WTC11 (cell line): ENCODE results near the gene METTL5. TPM values are rescaled to one million over a fixed set of nuclear protein-coding genes. Genes with fewer than 3 reads are reported as not detected.

ENCODE experiments used
- ATAC-seq: fragments of 200-7000 bp; cut with Tn5 transposase; 2 replicates; pipeline ENCODE4 v1.10.0; 2021; ENCODE audit warnings: mild to moderate bottlenecking, moderate library complexity
- CTCF ChIA-PET: fragments of 300-600 bp; sonication (Branson Sonifier 250); formaldehyde crosslinking; loops from one replicate; lab custom pipeline; 2021; ENCODE audit warnings: antibody characterized with exemption; lab: Charles Lee
- POLR2A ChIA-PET: fragments of 350-600 bp; sonication (Branson Sonifier 250); formaldehyde crosslinking; loops from one replicate; lab custom pipeline; 2021; ENCODE audit warnings: antibody characterized with exemption; lab: Charles Lee
- DNase-seq: peaks from one replicate; pipeline ENCODE4 v3.0.0; 2021; ENCODE audit warnings: low spot score
- H3K27ac Mint-ChIP-seq: 2 replicates; pipeline ENCODE4 v1.8.0; 2021; ENCODE audit warnings: mixed read lengths
- H3K27me3 Mint-ChIP-seq: 2 replicates; pipeline ENCODE4 v1.8.0; 2021; ENCODE audit warnings: low read depth, mild to moderate bottlenecking, moderate library complexity, mixed read lengths
- H3K36me3 Mint-ChIP-seq: 2 replicates; pipeline ENCODE4 v1.8.0; 2021; ENCODE audit warnings: mixed read lengths
- H3K4me1 Mint-ChIP-seq: 2 replicates; pipeline ENCODE4 v1.8.0; 2022; ENCODE audit warnings: mixed read lengths
- H3K4me3 Mint-ChIP-seq: 2 replicates; pipeline ENCODE4 v1.8.0; 2021; ENCODE audit warnings: mild to moderate bottlenecking, moderate library complexity, mixed read lengths
- H3K9me3 Mint-ChIP-seq: 2 replicates; pipeline ENCODE4 v1.8.0; 2021; ENCODE audit warnings: mixed read lengths
- CREB1 ChIP-seq: sonication (generic); formaldehyde crosslinking; IDR thresholded peaks from 2 replicates; pipeline ENCODE4 v1.8.0; 2023; ENCODE audit warnings: mild to moderate bottlenecking, missing genetic modification reagents
- FOXK1 ChIP-seq: sonication (generic); formaldehyde crosslinking; IDR thresholded peaks from 2 replicates; pipeline ENCODE4 v1.8.0; 2022; ENCODE audit warnings: mild to moderate bottlenecking, moderate library complexity, missing genetic modification reagents
- JAZF1 ChIP-seq: fragments of 250-450 bp; sonication (Bioruptor Pico); IDR thresholded peaks from 2 replicates; pipeline ENCODE4 v1.9.0; 2021; ENCODE audit warnings: moderate library complexity, mild to moderate bottlenecking, inconsistent platforms
- MYBL2 ChIP-seq: sonication (generic); formaldehyde crosslinking; IDR thresholded peaks from 2 replicates; pipeline ENCODE4 v1.8.1; 2023; ENCODE audit warnings: mild to moderate bottlenecking, moderate library complexity, missing genetic modification reagents
- NR3C1 ChIP-seq: sonication (generic); formaldehyde crosslinking; conservative IDR thresholded peaks from 2 replicates; pipeline ENCODE4 v1.8.1; 2023; ENCODE audit warnings: low read depth, mild to moderate bottlenecking, missing genetic modification reagents
- RELA ChIP-seq: sonication (generic); formaldehyde crosslinking; IDR thresholded peaks from 2 replicates; pipeline ENCODE4 v1.8.1; 2022; ENCODE audit warnings: missing genetic modification reagents, mild to moderate bottlenecking, borderline replicate concordance
- SOX15 ChIP-seq: fragments of 250-450 bp; sonication (Bioruptor Pico); IDR thresholded peaks from 2 replicates; pipeline ENCODE4 v1.9.0; 2021; ENCODE audit warnings: mild to moderate bottlenecking
- TP53 ChIP-seq: sonication (generic); formaldehyde crosslinking; IDR thresholded peaks from 2 replicates; pipeline ENCODE4 v1.8.1; 2023; ENCODE audit warnings: mild to moderate bottlenecking, missing genetic modification reagents
- ZNF121 ChIP-seq: sonication (generic); formaldehyde crosslinking; IDR thresholded peaks from 2 replicates; pipeline ENCODE4 v1.8.0; 2023; ENCODE audit warnings: missing genetic modification reagents
- ZNF317 ChIP-seq: sonication (generic); formaldehyde crosslinking; IDR thresholded peaks from 2 replicates; pipeline ENCODE4 v1.8.1; 2023; ENCODE audit warnings: low read depth, mild to moderate bottlenecking, moderate library complexity, missing genetic modification reagents, borderline replicate concordance
- total RNA-seq: library from RNA; stranded (reverse); gene quantifications from 3 replicates; pipeline ENCODE4 v1.2.3, GENCODE V29; 2021
- TF ChIP-seq, protein P1 (sequence below): fragments of 250-450 bp; sonication (Bioruptor Pico); IDR thresholded peaks from 2 replicates; pipeline ENCODE4 v1.9.0; 2021; ENCODE audit warnings: mild to moderate bottlenecking
- TF ChIP-seq, protein P2 (sequence below): sonication (generic); formaldehyde crosslinking; IDR thresholded peaks from 2 replicates; pipeline ENCODE4 v1.8.0; 2022; ENCODE audit warnings: mild to moderate bottlenecking, missing genetic modification reagents
- TF ChIP-seq, protein P3 (sequence below): sonication (generic); formaldehyde crosslinking; IDR thresholded peaks from 2 replicates; pipeline ENCODE4 v1.8.0; 2023; ENCODE audit warnings: mild to moderate bottlenecking, missing genetic modification reagents
- TF ChIP-seq, protein P4 (sequence below): sonication (generic); formaldehyde crosslinking; IDR thresholded peaks from 2 replicates; pipeline ENCODE4 v1.8.1; 2023; ENCODE audit warnings: mild to moderate bottlenecking, missing genetic modification reagents, borderline replicate concordance
- TF ChIP-seq, protein P5 (sequence below): sonication (generic); formaldehyde crosslinking; IDR thresholded peaks from 2 replicates; pipeline ENCODE4 v1.8.1; 2022; ENCODE audit warnings: low read depth, mild to moderate bottlenecking, moderate library complexity, missing genetic modification reagents, borderline replicate concordance
- TF ChIP-seq, protein P6 (sequence below): sonication (generic); formaldehyde crosslinking; IDR thresholded peaks from 2 replicates; pipeline ENCODE4 v1.8.0; 2022; ENCODE audit warnings: missing genetic modification reagents

Gene METTL5
- total RNA-seq, 1 experiment from 2014 or later: 90.9 TPM

DNA sequence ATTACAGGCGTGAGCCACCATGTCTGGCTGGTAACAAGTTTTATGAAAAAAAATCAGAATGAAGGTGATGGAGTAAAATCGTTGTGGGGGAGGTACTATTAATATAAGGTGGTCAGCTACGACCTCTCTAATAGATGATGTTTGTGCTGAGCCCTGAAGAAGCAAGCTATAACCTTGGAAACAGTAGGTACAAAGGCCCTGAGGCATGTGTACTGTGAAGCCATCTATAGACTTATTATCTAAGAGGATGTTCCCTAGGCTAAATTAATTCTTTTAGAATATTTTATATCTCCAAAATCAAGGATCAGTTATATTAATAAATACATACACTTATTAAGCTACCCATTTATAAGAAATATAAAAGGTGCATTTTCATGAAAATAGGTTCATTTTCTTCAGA, 49.4 kb downstream of the METTL5 start (continued):
- TF ChIP-seq, protein P1, sequence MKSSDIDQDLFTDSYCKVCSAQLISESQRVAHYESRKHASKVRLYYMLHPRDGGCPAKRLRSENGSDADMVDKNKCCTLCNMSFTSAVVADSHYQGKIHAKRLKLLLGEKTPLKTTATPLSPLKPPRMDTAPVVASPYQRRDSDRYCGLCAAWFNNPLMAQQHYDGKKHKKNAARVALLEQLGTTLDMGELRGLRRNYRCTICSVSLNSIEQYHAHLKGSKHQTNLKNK (CRISPR knock-in tag): no peak

DNA sequence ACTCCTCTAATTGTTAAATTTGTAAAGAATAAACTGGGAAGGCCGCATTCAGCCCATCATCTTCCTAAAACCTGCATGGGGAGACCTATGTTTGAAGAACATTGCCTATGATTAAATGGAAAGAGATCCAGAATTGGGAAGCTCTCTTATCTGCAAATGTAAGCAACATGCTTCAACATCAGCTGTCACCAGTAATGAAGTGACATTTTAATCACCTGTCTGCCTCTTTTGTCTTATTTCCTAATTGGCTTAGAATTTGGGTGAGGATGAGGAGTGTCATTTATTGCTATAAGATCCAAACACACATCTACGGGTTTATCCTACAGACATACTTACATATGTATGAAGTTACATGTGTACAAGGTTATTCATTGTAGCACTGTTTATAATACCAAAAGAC, 52.1 kb downstream of the METTL5 start:
- DNase-seq: no peak
- Mint-ChIP-seq H3K36me3 (no peaks in the 10 kb centered on the region), H3K27me3 (peaks cover 13% of the 10 kb centered on the region), H3K4me1 (peaks cover under 1% of the 10 kb centered on the region; the same call in 1 of the 2 replicates), H3K27ac (no peak overlapping the region), H3K9me3 (no peaks in the 10 kb centered on the region), H3K4me3 (no peak overlapping the region)
- no peak for TF ChIP-seq MYBL2 (CRISPR knock-in tag)
- no peak for TF ChIP-seq TP53 (CRISPR knock-in tag)
- TF ChIP-seq JAZF1 (CRISPR knock-in tag): no peak
- no peak for TF ChIP-seq ZNF317 (CRISPR knock-in tag)
- ChIA-PET POLR2A (no interaction called here), CTCF (no interaction called here)
- ATAC-seq: no peak

DNA sequence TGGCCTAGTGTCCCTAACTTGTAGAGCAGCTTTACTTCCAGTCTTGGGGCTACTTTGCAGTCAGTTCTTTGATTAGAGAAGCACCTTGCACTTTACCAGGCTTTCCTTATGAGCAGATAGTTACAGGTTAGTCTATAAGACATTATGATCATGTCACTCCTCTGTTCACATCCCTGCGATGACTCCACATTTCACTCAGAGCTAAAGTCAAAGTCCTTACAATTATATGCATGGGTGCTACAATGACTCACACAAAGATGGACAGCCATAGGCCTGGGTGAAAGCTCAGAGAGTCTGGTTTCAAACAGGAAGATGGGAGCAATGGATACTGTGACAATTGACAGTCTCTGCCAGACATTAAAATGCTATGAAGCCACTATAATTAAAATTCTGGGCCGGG, 53.1 kb downstream of the METTL5 start:
- ChIA-PET POLR2A (no interaction called here), CTCF (no interaction called here)
- TF ChIP-seq NR3C1 (CRISPR knock-in tag): no peak
- no peak for TF ChIP-seq RELA (CRISPR knock-in tag)
- TF ChIP-seq FOXK1 (CRISPR knock-in tag): no peak
- TF ChIP-seq, protein P2, sequence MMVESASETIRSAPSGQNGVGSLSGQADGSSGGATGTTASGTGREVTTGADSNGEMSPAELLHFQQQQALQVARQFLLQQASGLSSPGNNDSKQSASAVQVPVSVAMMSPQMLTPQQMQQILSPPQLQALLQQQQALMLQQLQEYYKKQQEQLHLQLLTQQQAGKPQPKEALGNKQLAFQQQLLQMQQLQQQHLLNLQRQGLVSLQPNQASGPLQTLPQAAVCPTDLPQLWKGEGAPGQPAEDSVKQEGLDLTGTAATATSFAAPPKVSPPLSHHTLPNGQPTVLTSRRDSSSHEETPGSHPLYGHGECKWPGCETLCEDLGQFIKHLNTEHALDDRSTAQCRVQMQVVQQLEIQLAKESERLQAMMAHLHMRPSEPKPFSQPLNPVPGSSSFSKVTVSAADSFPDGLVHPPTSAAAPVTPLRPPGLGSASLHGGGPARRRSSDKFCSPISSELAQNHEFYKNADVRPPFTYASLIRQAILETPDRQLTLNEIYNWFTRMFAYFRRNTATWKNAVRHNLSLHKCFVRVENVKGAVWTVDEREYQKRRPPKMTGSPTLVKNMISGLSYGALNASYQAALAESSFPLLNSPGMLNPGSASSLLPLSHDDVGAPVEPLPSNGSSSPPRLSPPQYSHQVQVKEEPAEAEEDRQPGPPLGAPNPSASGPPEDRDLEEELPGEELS (CRISPR knock-in tag): no peak
- TF ChIP-seq, protein P3, sequence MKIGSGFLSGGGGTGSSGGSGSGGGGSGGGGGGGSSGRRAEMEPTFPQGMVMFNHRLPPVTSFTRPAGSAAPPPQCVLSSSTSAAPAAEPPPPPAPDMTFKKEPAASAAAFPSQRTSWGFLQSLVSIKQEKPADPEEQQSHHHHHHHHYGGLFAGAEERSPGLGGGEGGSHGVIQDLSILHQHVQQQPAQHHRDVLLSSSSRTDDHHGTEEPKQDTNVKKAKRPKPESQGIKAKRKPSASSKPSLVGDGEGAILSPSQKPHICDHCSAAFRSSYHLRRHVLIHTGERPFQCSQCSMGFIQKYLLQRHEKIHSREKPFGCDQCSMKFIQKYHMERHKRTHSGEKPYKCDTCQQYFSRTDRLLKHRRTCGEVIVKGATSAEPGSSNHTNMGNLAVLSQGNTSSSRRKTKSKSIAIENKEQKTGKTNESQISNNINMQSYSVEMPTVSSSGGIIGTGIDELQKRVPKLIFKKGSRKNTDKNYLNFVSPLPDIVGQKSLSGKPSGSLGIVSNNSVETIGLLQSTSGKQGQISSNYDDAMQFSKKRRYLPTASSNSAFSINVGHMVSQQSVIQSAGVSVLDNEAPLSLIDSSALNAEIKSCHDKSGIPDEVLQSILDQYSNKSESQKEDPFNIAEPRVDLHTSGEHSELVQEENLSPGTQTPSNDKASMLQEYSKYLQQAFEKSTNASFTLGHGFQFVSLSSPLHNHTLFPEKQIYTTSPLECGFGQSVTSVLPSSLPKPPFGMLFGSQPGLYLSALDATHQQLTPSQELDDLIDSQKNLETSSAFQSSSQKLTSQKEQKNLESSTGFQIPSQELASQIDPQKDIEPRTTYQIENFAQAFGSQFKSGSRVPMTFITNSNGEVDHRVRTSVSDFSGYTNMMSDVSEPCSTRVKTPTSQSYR (CRISPR knock-in tag): no peak
- TF ChIP-seq, protein P4, sequence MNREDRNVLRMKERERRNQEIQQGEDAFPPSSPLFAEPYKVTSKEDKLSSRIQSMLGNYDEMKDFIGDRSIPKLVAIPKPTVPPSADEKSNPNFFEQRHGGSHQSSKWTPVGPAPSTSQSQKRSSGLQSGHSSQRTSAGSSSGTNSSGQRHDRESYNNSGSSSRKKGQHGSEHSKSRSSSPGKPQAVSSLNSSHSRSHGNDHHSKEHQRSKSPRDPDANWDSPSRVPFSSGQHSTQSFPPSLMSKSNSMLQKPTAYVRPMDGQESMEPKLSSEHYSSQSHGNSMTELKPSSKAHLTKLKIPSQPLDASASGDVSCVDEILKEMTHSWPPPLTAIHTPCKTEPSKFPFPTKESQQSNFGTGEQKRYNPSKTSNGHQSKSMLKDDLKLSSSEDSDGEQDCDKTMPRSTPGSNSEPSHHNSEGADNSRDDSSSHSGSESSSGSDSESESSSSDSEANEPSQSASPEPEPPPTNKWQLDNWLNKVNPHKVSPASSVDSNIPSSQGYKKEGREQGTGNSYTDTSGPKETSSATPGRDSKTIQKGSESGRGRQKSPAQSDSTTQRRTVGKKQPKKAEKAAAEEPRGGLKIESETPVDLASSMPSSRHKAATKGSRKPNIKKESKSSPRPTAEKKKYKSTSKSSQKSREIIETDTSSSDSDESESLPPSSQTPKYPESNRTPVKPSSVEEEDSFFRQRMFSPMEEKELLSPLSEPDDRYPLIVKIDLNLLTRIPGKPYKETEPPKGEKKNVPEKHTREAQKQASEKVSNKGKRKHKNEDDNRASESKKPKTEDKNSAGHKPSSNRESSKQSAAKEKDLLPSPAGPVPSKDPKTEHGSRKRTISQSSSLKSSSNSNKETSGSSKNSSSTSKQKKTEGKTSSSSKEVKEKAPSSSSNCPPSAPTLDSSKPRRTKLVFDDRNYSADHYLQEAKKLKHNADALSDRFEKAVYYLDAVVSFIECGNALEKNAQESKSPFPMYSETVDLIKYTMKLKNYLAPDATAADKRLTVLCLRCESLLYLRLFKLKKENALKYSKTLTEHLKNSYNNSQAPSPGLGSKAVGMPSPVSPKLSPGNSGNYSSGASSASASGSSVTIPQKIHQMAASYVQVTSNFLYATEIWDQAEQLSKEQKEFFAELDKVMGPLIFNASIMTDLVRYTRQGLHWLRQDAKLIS: no peak
- TF ChIP-seq, protein P5, sequence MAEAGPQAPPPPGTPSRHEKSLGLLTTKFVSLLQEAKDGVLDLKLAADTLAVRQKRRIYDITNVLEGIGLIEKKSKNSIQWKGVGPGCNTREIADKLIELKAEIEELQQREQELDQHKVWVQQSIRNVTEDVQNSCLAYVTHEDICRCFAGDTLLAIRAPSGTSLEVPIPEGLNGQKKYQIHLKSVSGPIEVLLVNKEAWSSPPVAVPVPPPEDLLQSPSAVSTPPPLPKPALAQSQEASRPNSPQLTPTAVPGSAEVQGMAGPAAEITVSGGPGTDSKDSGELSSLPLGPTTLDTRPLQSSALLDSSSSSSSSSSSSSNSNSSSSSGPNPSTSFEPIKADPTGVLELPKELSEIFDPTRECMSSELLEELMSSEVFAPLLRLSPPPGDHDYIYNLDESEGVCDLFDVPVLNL (CRISPR knock-in tag): no peak
- TF ChIP-seq CREB1 (CRISPR knock-in tag): no peak
- no peak for TF ChIP-seq SOX15
- TF ChIP-seq ZNF121 (CRISPR knock-in tag): no peak
- TF ChIP-seq, protein P6, sequence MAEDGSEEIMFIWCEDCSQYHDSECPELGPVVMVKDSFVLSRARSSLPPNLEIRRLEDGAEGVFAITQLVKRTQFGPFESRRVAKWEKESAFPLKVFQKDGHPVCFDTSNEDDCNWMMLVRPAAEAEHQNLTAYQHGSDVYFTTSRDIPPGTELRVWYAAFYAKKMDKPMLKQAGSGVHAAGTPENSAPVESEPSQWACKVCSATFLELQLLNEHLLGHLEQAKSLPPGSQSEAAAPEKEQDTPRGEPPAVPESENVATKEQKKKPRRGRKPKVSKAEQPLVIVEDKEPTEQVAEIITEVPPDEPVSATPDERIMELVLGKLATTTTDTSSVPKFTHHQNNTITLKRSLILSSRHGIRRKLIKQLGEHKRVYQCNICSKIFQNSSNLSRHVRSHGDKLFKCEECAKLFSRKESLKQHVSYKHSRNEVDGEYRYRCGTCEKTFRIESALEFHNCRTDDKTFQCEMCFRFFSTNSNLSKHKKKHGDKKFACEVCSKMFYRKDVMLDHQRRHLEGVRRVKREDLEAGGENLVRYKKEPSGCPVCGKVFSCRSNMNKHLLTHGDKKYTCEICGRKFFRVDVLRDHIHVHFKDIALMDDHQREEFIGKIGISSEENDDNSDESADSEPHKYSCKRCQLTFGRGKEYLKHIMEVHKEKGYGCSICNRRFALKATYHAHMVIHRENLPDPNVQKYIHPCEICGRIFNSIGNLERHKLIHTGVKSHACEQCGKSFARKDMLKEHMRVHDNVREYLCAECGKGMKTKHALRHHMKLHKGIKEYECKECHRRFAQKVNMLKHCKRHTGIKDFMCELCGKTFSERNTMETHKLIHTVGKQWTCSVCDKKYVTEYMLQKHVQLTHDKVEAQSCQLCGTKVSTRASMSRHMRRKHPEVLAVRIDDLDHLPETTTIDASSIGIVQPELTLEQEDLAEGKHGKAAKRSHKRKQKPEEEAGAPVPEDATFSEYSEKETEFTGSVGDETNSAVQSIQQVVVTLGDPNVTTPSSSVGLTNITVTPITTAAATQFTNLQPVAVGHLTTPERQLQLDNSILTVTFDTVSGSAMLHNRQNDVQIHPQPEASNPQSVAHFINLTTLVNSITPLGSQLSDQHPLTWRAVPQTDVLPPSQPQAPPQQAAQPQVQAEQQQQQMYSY (CRISPR knock-in tag): no peak

More for the DNA sequence above, 53.1 kb downstream of the METTL5 start:
- DNase-seq (no peak), ATAC-seq (no peak)
- H3K27me3 Mint-ChIP-seq: peaks cover 16% of the 10 kb centered on the region
- no peak overlapping the region for H3K4me3 Mint-ChIP-seq
- no peak overlapping the region for H3K27ac Mint-ChIP-seq
- H3K36me3 Mint-ChIP-seq: no peaks in the 10 kb centered on the region
- H3K9me3 Mint-ChIP-seq: no peaks in the 10 kb centered on the region
- peaks cover 4% of the 10 kb centered on the region; the same call in 1 of the 2 replicates for H3K4me1 Mint-ChIP-seq
